Activated T-cell treated with anti-CD3 and anti-CD28 coated beads, Interleukin-2, amount 50 U/mL, for 48 hours (primary cell): Measurements from ENCODE around the gene EFL1.

ENCODE experiments used
- DNase-seq, 2 experiments: peaks; one replicate each; pipeline ENCODE4 v3.0.0-alpha.2; 2020

EFL1 gene

DNA sequence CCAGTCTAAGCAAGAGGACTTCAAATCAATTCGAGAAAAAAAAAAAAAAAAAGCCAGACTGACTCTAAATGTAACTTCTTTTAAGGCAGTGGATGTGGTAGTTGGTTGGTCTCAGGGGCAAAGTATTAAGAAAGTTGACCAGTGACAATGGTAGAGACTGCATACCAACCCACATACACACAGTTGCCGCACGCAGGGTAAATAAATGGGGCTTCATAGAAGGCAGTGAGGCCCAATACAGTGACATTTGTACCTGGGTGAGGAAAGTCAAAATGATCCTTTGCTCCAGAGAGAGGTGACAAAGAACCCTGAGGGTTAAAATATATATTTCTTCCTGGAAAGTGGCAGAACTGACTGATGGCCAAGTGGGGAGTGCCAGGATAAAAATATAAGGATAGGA is 116.0 kb downstream of the EFL1 start:
- no peak for DNase-seq

DNA sequence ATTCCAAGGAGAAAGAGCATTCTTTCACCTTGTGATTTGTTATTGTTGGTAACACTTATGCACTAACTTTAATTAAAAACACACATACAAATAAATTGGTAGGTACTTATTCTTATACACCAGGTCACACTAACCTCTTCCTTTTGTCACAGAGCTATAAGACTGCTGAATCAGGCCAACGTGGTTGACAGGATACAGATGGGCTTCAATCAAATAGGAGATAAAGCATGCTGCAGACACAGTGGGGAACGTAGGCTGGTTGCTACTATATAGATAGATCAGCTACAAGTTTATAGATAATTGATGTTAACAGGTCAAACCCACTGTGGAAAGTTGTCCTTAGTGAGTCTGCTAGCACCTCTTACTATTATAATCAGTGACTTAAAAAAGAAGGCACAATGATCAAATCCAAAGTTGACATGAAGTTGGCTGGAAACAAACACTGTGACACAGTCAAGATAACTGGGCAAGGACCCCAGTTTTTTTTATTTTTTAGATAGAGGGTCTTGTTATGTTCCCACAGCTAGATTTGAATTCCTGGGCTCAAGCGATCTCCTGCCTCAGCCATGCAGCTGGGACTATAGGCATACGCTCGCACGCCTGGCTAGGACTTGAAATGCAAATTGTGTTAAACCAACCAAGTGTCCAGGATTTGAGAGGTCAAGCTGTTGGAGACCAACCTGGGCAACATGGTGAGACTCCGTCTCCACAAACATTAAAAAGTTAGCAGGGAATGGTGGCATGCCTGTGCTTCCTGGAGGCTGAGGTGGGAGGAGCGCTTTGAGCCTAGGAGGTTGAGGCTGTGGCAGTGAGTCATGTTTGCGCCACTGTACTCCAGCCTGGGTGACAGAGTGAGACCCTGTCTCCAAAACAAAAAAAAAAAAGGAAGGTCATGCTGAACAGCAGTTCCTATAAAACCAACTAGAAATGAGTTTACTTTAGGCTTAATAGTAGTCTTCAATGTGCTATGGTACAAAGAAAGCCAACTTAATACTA is 118.8 kb downstream of the EFL1 start:
- no peak for DNase-seq

DNA sequence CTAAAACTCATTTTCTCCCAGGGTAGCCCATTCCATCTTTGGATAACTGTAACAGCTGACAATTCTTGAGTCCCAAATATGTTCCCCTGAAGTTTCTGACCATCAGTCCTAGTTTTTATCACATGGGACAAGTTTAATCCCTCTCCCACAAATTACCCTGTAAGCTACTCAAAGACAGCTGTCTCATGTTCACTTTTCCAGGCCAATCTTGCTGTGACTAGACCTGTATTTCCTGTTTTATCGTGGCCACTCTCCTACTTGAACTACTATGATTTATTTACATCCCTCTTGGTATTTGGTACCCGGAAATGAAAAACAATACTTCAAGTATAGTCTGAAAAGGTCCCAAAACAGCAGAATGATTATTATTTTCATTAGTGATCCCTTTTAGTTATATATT is 121.6 kb downstream of the EFL1 start:
- DNase-seq, result no peak

DNA sequence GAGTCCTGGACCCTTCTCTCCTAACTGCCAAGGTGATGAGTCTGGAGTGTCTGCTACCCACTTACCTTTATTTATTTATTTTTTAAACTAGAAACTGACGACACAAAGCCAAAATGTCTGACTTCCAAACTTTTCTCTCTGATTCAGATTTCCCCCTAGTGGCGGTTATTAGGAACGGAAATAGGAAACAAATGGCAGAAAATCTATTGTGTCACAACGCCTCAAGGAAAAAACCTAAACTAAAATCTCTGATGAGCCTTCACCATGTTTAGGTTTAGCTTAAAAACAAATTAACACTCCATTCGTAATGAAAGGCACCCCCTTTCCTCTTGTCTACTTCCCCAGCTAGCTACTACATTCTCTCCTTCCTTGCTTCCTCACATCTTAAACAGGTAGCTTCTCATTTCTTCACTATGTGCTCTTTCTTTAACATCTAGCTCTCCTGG is 122.7 kb downstream of the EFL1 start:
- DNase-seq, result no peak

DNA sequence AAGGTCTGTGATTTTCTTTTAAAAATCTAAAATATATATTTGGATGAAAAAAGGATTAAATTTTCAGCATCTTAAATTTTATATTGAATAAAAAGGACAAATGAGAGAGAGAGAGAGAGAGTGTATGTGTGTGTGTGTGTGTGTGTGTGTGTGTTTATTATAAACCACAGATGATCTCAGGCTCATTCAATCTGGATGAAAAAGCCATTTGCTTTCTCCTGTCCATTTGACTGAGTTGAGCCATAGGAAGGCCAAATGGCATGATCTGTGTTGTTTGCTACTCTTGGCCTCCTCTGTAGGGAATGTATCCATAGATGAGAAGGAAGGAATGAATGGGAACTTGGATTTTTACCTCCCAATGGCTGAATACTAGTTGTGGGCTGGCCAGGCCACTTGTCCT is 124.2 kb downstream of the EFL1 start:
- no peak for DNase-seq

DNA sequence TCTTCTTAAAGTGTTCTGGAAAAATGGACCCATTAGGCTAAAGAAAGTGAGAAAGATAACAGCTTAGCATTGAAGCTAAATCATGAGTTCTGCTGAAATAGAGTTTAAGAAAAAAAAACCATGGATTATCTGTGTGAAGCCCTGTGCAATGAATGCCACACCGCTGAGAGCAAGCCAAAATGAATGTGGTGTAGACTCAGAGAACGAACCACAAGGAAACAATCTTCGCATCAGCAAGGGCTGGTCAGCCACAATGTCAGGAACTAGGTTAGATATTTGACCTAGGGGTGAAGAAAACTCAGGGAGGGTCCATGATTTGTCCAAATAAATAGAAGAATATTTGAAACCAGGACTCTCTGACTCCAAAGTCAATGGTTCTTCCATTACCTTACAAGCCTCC is 125.3 kb downstream of the EFL1 start:
- DNase-seq, result no peak

DNA sequence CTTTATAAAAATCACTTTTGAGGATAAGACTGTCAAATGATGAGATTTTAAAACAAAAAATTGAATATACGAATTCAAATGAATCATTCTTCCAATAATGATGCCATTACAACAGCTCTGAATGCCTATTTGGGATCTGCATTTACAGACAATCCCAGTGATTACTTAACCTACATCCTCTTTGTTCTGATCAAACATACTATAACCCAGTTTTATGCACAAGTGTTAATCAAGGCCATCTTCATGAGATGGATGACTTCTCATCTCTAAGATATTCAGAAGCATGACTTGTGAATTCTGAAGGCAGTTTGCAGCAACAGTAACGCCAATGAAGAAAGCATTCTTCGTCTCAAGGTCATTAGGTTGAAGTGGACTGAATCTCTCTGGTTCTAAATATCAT is 126.4 kb downstream of the EFL1 start:
- no peak for DNase-seq

DNA sequence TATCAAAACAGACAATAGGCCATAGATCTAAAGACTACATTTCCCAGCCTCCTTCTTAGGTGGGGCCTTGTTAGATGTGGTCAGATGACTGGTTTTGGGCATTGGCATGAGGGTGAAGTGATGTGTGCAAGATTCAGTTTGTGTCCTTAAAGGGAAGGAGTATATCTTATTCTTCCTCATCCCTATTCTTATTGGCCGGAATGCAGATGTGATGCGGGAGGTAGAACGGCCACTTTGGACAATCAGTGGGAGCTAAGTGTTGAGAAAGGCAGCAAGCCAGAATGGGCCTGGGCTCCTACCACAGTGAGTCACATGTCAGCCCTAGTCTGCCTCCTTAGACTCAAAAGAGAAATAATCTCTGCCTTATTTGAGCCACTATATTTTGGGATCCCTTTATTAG is 126.9 kb downstream of the EFL1 start:
- DNase-seq, result no peak

DNA sequence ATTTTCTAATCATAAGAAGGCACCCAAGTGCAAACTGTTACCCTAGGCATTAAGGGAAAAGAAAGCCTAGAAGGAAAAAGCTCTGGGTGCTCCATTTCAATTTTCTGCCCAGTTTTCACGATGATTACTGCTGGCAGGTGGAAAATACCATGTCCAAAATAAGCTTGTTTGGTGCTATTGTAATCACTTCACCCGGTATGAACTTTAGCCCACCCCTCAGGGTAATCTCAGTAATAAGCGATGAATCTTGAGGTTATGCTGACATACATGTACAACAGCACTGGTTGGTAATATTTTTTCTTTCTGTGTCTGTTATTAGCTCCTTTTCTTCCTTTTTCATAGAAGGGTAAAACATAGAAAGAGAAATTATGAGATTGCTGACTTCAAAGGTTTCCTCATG is 128.1 kb downstream of the EFL1 start:
- DNase-seq, result no peak

DNA sequence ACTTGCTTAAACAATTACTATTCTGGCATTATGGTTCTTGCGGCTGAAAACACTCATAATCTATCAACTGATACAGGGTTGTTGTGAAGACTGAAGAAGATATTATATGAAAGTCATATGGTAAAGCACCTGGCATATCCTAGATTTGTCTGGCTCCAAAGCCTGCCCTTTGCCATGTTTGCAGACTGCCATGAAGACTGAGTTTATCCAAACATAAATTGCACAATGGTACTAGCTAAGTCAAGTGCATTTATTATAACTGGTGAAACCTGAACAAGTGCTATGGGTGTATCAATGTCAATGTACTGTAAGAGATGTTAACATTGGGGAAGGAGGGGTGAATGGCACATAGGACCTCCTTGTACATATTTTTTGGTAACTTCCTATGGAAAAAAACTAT is 129.3 kb downstream of the EFL1 start:
- DNase-seq, result no peak

DNA sequence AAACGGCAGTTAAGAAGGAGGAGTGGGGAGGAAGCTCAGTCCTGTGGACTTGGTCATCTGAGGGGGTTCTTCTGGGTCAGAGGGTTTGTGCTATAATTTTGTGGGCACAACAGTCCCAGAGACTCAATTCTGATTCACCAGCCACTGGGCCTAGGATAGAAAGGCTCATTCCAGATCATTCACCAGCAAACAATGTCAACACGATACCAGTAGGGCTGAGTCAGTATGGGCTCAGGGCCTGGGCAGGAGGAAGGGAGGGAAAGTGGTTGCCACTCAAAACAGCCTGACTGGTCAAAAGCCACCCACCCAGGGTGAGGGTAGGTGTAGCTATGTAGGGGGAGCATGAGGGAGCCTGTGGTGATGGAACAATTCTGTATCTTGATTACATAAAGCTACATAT is 129.8 kb downstream of the EFL1 start:
- DNase-seq, result no peak

DNA sequence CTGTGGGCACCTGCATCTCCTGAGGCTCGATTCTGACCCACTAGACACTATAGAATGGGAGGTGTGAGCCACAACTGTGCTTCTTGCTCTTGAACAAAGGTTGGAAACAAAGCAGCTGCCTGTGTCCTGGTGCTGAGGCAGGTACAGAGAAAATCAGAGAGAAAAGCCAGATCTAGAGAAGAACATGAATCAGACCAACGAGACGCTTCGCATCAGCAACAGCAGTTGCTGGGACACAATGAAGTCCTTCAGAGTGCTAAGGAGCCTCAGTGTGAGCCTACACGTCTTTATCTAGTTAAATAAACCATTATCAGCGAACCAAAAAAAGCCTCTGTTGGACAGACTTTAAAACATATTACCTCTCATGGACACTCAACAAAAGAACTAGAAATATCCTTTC is 130.4 kb downstream of the EFL1 start:
- no peak for DNase-seq

DNA sequence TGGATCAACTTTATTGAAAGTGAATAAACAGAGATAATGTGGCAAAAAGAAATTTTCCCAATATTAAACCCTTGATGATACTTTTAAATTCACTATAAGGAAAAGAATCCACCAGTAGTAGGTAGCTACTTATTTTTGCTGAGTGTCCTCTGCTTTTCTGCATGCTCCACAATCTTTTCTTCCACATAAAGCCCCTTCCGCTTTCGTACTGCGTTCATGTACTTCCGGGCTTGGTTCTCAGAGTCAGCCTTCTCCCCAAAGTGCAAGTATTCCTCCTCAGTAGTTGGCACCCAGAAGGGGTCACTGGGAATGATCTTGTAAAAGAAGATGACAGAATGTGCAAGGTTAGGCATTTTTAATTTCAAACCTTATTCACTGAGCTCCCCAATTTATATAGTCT is 132.3 kb downstream of the EFL1 start:
- DNase-seq, result no peak

DNA sequence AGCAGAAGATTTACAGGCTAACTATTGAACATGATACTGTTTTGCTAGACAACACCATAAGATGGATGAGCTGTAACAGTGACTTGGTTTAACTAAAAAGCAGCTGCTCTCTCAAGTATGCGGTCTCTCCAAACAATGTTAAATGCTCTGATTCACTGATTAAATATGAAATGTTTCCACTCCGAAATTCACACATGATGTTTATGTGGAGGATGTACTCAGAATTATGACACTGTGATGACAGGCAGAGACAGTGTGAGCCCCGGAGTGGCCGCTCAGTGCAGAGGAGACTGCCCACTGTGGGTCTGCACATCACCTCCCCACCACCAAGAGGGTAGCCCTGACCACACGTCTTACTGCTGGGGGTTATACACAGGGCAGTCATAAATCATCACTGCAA is 132.8 kb downstream of the EFL1 start:
- DNase-seq, result no peak

DNA sequence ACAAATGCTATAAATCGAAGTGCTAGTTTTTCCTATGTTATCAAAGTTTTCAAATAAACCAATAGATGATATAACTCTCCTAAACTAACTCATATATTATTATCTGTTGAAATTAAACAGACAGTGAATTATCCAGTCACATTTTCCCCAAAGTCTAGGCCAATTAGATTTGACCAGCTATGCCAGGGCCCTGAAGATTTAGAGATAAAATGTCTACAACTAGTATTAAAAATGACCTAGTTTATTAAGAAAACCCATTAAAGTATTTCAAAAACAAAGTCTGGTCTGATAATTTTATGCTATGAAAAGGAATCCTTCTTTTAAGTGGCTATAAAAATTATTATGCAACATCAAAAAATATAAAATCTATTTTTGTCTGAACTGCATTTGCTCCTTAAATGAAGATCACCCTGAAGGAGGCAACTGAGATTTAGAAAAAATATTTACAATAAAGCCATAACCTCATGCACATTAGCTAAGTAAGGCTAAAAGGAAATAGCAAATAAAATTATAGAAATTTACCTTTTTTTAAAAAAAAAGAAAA is 133.3 kb downstream of the EFL1 start:
- no peak for DNase-seq

DNA sequence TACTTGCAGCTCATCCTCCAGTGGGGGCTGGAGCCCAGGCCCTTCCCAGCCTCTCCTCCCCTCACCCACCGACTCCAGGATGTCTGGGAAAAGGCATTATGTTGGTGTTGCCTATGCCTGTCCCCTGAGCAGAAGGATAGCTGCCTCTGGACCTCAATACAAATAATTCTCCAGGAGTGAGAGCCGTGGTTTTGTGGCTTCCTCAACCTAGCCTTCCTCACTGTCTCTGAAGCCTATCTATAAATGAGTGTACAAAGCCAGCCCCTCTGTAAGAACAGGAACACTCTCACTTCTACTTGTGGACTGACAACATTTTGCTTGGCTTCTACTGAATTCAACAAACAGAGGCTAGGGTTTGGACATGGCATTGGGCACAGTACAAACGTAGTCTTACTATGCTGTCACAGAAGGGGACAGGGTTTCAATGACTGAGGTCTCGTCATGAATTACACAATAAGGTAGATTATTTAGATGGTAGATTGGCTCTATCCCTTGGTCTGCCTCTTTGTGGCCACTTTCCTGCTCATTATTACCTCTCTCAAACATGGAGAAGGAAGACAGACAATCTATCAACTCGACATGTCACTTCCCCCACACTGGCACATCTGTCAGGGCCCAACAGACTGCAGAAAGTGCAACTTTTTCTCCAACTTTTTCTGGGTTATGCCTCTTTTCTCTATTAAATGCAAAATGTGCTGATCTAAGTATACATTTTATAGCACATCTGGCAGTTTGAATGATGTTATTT is 134.0 kb downstream of the EFL1 start:
- DNase-seq, result no peak

DNA sequence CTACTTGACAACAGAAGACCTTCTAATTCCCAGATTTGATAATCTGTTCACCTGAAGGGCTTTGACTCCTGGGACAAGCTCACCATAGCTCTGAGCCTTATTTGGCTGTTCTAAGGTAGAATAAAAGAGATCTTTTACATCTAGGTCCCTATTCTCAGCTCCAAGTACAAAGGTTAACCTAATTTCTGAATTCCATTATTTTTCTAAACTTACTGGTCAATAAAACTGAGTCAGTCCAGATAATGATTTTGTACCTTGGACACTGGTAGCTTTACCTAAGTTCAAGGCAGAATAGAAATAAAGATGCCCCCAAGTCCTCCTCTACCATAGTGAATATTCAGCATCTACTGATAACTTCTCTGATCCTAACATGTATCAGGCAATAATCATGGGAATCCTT is 135.0 kb downstream of the EFL1 start:
- no peak for DNase-seq

DNA sequence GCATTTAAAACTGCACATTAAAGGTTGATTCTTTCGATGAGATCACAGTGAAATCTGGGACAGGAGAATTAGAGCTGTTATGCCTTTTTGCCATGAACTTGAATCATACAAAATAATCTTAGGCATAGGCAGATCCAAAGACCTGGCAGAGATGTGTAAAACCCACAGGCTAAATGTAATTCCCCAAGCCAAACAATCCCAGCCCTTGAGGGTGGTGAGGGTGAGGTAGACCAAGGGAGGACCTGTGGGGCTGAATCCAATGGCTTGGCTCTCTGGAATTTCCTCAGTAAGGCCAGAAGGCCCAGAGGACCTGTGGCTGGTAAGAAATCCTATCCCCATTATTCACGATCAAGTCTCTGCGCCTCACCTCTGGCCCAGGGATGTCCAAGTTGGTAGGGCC is 136.2 kb downstream of the EFL1 start:
- DNase-seq, result no peak

DNA sequence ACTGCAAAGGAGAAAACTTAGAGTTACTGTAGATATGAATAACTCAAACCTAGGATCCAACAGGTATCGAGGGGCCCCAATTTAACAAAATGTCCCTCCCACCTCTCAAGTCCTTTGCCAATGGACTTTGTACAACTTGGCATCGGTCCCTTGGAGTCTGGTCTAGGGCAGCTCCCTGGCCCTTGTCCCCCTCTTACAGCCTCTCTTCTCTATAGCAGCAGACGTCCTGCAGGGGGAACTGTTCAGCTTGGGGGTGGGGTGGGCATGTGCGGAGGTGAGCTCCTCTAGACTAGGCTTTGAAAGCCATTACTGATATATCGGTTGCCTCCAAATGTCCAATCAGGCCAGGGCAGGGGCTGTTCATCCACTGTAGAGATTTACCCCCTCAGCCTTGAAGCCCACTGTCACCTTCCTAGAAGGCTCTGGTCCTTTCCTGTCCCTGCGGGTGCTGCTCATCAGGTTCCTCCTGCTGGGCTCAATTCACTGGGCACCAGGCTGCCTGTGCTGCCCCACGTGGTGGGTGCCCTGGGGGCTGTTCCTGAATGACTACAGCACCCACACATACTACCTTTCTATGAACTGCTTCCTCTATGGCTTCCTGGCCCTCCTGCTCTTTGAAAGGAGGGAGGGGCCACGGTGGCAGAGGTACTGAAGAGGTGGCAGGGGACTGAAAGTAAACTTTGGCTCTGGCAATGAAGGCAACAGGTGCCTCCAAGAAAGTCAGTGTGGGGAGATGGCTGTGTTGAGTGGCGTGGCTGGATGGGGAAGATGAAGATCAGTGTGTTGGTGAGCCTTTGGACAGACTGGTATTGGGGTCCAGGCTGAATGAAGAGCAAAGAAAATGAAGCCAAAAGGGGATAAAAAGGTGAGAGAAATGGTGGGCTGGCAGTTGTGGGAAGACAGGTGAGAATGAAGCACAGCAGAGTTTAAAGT is 137.9 kb downstream of the EFL1 start:
- no peak for DNase-seq

DNA sequence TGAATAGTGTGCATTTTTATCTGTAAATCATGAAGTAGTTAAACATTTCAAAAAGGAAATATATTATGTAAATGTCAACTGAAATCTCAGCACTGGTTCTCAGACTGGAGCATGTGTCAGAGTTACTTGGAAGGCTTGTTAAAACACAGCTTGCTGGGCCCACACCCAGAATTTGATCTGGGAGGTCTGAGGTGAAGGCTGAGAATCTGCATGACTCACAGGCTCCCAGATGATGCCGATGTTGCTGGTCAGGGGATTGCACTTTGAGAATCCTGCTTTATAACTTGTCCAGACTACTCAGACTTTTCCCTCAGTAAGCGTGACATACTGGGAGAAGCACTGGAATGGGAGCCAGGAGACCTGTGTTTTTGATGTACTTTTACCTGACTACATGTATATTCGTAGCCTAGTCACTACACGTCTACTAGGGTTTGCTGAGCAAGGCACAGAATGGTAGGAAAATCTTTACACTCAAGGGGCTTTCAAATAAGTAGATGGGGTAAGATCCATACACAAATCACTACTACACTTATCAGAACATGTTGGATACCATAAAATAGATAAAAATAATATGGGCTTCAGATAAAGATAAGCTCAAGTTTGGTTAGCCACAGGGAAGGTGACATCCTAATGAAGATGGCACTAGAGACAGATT is 139.7 kb downstream of the EFL1 start:
- no peak for DNase-seq

DNA sequence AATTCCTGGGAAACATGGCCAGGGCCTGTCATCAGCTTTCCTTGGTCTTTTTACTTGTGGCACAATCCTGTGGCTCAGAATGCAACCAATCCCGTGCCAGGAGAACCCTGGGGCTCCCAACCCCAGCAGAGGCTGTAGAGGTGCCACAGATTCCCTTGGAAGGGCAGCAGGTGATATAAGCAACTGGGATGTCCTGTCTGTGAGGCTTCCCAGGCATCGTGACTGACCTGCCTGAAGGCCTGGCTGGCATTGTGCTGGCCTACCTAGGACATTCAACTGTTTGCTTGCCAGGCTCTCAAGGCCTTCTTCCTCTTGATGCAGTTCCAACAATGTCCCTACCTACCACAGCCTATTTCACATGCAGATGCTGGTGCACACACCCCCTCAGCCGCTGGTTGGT is 144.5 kb downstream of the EFL1 start:
- no peak for DNase-seq

DNA sequence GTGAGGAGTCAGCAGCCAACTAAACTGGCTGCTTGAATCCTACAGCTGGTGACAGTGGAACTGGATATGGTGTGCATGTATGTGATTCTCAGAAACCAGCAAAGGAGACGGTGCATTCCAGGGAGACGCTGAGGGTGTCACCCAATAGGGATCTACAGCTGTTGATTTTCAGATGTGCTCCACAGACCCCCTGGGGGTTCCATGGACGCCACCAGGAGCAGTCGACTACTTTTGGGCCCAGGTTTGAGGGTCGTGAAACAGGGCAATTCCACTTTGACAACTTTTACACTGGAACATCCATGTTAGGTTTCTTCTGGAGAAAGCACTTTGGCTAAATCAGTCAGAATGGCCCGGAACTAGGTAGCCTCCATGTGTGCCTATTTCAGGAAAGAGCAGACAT is 145.2 kb downstream of the EFL1 start:
- no peak for DNase-seq
